Measurements from ENCODE around the gene GALNT2. TPM values are rescaled to one million over a fixed set of nuclear protein-coding genes. Genes with fewer than 3 reads are reported as not detected.

GALNT2 gene
- total and polyA plus RNA-seq, 2 donors (not counting 1 experiment from before 2014, with no cell fraction given), result 19.0 to 184 TPM

- no peak for TF ChIP-seq CTCF (IDR thresholded peaks at IDR 0.05)
- TF ChIP-seq EZH2 (IDR thresholded peaks at IDR 0.05; ENCODE audit: borderline replicate concordance, insufficient read depth, low read depth, low read length, poor library complexity, severe bottlenecking), result no peak
- Histone ChIP-seq H3K27ac (ENCODE audit: low read length in 2 of 2) (peak overlapping the region; percentile 75), H4K20me1 (ENCODE audit: control insufficient read depth, insufficient read depth, low read length, poor library complexity, severe bottlenecking) (no peaks in the 10 kb centered on the region), H3K4me2 (replicated peaks; ENCODE audit: low read depth, low read length, poor library complexity, severe bottlenecking) (peak overlapping the region; percentile 68), H2AFZ (ENCODE audit: insufficient read depth, low read depth, low read length, poor library complexity, severe bottlenecking) (peak overlapping the region; percentile 15), H3K9me3 (ENCODE audit: control extremely low read depth in 1 of 3, control insufficient read depth in 2 of 3, insufficient read depth in 1 of 3, low read length in 2 of 3) (peaks cover 0 to 7% (median 0%) of the 10 kb centered on the region in 3 donors), H3K27me3 (replicated peaks in 1 of 4; ENCODE audit: control extremely low read depth in 1 of 4, control insufficient read depth in 3 of 4, insufficient read depth in 4 of 4, low read length in 3 of 4) (no peaks in the 10 kb centered on the region), H3K4me3 (ENCODE audit: control extremely low read depth in 1 of 5, extremely low read depth in 1 of 5, insufficient read depth in 1 of 5, low read depth in 2 of 5, low read length in 4 of 5) (peak overlapping the region; percentile 3 to 56 (median 40)), H3K36me3 (replicated peaks in 1 of 2; ENCODE audit: control extremely low read depth in 1 of 2, control insufficient read depth in 1 of 2, extremely low read depth in 1 of 2, insufficient read depth in 2 of 2, low read length in 1 of 2) (no peaks in the 10 kb centered on the region), H3K79me2 (ENCODE audit: control insufficient read depth, insufficient read depth, low read length) (peaks cover 36% of the 10 kb centered on the region), H3K4me1 (ENCODE audit: control insufficient read depth in 2 of 2, insufficient read depth in 2 of 2, low read length in 2 of 2) (peaks cover 90 to 91% of the 10 kb centered on the region in 2 donors), H3K9ac (ENCODE audit: low read length) (peak overlapping the region; percentile 53)
- Mint-ChIP-seq H3K9me3 (ENCODE audit: insufficient read depth) (no peaks in the 10 kb centered on the region), H3K27ac (peak overlapping the region; percentile 96), H3K4me3 (peak overlapping the region; percentile 91), H3K27me3 (no peaks in the 10 kb centered on the region), H3K4me1 (peaks cover 95% of the 10 kb centered on the region)
- intact Hi-C loops (cut with micrococcal nuclease), result loop anchor here (2.0 to 5.0 kb wide), 4 partner anchors 45 to 146 kb away; partner anchors contain the start of gene GALNT2
- POLR2A ChIA-PET, result no interaction called here
- ATAC-seq (ENCODE audit: low read depth) (peak; percentile 59), DNase-seq (peak; percentile 81)
- CTCF ChIA-PET, result interaction anchor here (1.0 to 1.6 kb wide), 3 partner anchors 9 to 598 kb away, joined by 3 to 7 read pairs (median 4); no protein-coding TSS in a partner anchor
- 6% methylated on average over 3 of the region's 7 CpGs for WGBS (ENCODE audit: insufficient coverage)
Measured at GRCh38 chr1:230212405-230212936, 145.4 kb downstream of the GALNT2 start.

GRCh38 chr1:230215031-230215430 lies 148.0 kb downstream of the GALNT2 start:
- DNase-seq (peak; percentile 50), ATAC-seq (ENCODE audit: low read depth) (no peak)
- 46% methylated on average over 6 of the region's 7 CpGs for WGBS (ENCODE audit: insufficient coverage)

More at GRCh38 chr1:230215031-230215430, 148.0 kb downstream of the GALNT2 start:
- peak overlapping the region; percentile 44 for H3K4me3 Mint-ChIP-seq
- no peak for TF ChIP-seq EZH2 (IDR thresholded peaks at IDR 0.05; ENCODE audit: borderline replicate concordance, insufficient read depth, low read depth, low read length, poor library complexity, severe bottlenecking)
- no peak for TF ChIP-seq CTCF (IDR thresholded peaks at IDR 0.05)
- H3K27ac Mint-ChIP-seq, result peak overlapping the region; percentile 63
- Histone ChIP-seq H3K4me1 (ENCODE audit: control insufficient read depth in 2 of 2, insufficient read depth in 2 of 2, low read length in 2 of 2) (peaks cover 75 to 77% of the 10 kb centered on the region in 2 donors), H3K9me3 (ENCODE audit: control extremely low read depth in 1 of 3, control insufficient read depth in 2 of 3, insufficient read depth in 1 of 3, low read length in 2 of 3) (peaks cover 0 to 7% (median 0%) of the 10 kb centered on the region in 3 donors), H2AFZ (ENCODE audit: insufficient read depth, low read depth, low read length, poor library complexity, severe bottlenecking) (no peak overlapping the region), H3K79me2 (ENCODE audit: control insufficient read depth, insufficient read depth, low read length) (peaks cover 57% of the 10 kb centered on the region), H3K36me3 (replicated peaks in 1 of 2; ENCODE audit: control extremely low read depth in 1 of 2, control insufficient read depth in 1 of 2, extremely low read depth in 1 of 2, insufficient read depth in 2 of 2, low read length in 1 of 2) (no peaks in the 10 kb centered on the region), H4K20me1 (ENCODE audit: control insufficient read depth, insufficient read depth, low read length, poor library complexity, severe bottlenecking) (no peaks in the 10 kb centered on the region), H3K27ac (ENCODE audit: low read length in 2 of 2) (peak overlapping the region; percentile 21 to 75), H3K27me3 (replicated peaks in 1 of 4; ENCODE audit: control extremely low read depth in 1 of 4, control insufficient read depth in 3 of 4, insufficient read depth in 4 of 4, low read length in 3 of 4) (no peaks in the 10 kb centered on the region), H3K4me3 (ENCODE audit: control extremely low read depth in 1 of 5, extremely low read depth in 1 of 5, insufficient read depth in 1 of 5, low read depth in 2 of 5, low read length in 4 of 5) (no peak overlapping the region), H3K4me2 (replicated peaks; ENCODE audit: low read depth, low read length, poor library complexity, severe bottlenecking) (peak overlapping the region; percentile 18), H3K9ac (ENCODE audit: low read length) (no peak overlapping the region)
- H3K9me3 Mint-ChIP-seq (ENCODE audit: insufficient read depth), result no peaks in the 10 kb centered on the region
- POLR2A ChIA-PET, result no interaction called here
- H3K4me1 Mint-ChIP-seq, result peaks cover 89% of the 10 kb centered on the region
- CTCF ChIA-PET, result interaction anchor here (0.7 to 2.3 kb wide), 5 partner anchors 10 to 554 kb away, joined by 3 to 11 read pairs (median 4); no protein-coding TSS in a partner anchor
- intact Hi-C loops (cut with micrococcal nuclease), result no loop called here
- H3K27me3 Mint-ChIP-seq, result no peaks in the 10 kb centered on the region
